SU-DHL-6 (cell line): Measurements from ENCODE around the gene CIBAR2.

Experiments used
- EZH2phosphoT487 ChIP-seq: fragments of 200-600 bp; sonication (generic), shearing (Covaris generic); conservative IDR thresholded peaks from 2 replicates; pipeline ENCODE4 v1.6.1; 2018; ENCODE audit warnings: mild to moderate bottlenecking, antibody characterized with exemption, low read length, moderate library complexity, mixed read lengths
- TF ChIP-seq, protein P1 (sequence below): fragments of 200-600 bp; sonication (generic); IDR thresholded peaks from one replicate; pipeline ENCODE4 v1.5.1; 2017; ENCODE audit warnings: antibody characterized with exemption, mild to moderate bottlenecking, low read length, moderate library complexity; ENCODE audit not compliant: insufficient read depth, poor library complexity, severe bottlenecking

DNA sequence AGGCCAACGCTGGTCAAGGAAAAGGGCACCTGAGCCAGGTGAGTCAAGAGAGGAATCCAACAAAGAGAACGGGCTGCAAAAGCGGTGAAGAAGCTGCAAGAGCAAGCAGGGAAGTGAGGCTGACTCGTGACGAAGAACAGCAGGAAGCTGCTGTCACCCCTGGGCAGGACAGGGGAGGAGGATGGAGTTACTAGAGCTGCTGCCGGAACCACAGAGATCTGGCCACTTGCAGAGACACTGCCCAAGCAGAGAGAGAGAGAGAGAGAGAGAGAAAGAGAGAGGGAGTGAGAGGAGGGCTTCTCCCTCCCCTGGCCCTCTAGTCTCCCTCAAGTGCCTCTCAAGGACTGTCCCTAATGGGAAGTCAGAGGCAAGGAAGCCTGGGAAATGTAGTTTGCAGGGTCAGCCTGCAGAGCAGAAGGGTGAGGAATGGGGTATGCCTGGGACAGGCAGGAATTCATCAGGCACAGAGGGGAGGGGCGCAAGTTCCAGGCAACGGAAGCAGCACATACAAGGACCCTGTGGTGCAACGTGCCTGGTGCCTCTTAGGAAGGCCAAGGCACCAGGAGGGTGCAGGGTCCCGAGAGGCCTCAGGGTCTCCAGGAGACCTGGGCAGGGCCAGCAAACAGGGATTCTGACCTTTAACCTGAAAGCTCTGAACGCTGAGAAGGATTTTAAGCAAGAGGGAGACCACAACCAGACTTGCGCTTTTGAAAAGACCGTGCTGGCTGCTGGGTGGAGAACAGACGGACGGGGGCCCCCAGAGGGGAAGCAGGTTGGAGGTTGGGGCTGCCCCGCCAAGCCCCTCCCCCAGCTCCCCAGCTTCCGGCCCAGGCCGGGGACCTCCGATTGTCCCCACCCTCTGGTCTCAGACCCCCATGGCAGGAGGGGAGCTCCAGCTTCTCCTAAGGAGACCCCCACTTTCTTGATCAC, 45.8 kb upstream of the CIBAR2 start:
- TF ChIP-seq, protein P1, sequence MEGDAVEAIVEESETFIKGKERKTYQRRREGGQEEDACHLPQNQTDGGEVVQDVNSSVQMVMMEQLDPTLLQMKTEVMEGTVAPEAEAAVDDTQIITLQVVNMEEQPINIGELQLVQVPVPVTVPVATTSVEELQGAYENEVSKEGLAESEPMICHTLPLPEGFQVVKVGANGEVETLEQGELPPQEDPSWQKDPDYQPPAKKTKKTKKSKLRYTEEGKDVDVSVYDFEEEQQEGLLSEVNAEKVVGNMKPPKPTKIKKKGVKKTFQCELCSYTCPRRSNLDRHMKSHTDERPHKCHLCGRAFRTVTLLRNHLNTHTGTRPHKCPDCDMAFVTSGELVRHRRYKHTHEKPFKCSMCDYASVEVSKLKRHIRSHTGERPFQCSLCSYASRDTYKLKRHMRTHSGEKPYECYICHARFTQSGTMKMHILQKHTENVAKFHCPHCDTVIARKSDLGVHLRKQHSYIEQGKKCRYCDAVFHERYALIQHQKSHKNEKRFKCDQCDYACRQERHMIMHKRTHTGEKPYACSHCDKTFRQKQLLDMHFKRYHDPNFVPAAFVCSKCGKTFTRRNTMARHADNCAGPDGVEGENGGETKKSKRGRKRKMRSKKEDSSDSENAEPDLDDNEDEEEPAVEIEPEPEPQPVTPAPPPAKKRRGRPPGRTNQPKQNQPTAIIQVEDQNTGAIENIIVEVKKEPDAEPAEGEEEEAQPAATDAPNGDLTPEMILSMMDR: no peak
- TF ChIP-seq EZH2phosphoT487: no peak
